GM18520 (cell line): ENCODE results near the gene EXD3.
"Not testable (repeated sequence)": the region's sequence is repeated elsewhere in the genome, so short reads cannot be mapped to it uniquely, and the experiment has no call there.

ENCODE experiments used
- ATAC-seq: cut with Tn5 transposase; IDR thresholded peaks from one replicate; pipeline ENCODE4 v1.9.1; 2021; ENCODE audit not compliant: unreplicated experiment

The EXD3 gene, protein sequence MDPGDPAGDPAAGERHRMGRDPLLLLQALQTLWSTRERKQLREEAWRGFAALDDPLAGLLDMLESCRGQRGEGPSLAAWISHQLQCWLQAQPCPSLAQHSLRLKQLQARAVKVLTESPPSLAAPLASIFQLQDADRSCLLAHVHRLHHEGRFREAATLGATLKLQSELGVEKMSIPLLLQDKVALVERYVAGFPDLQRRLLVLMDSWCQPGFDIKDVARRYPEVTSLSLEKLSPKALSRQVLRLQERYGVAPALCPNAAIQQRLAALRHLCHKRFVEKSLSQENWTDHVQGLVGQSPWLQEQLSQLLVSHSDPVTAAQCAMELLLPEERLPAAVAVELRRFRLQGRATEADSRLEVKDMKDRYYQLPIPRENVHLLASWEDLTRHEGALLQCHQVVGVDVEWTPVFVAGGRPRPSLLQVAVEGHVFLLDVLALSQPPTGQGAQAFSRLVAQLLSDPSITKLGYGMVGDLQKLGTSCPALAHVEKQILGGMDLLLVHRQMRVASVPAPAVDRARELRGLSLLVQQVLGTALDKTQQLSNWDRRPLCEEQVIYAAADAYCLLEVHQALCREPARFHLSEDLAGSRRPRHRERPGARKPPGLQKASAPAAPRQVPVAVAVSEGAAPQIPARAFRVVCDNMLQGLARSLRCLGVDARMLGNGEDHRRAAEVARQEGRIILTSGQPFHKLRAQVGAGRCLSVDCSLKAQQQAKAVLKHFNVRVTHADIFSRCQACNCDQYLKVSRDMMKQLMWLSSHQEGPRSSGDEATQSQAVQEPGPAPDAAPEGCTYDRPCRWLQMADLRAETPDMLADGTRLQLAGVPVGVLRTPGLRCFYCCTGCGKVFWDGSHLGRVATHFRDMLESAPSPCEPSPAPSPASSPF

GRCh38 chr9:137422604-137423513 is at the start of gene EXD3, which contains the start of gene NOXA1:
Gene EXD3 (minus strand): TSS chr9:137423162. CDS start chr9:137395357, 27,805 bp downstream.
Gene NOXA1 (plus strand): TSS chr9:137423393. CDS start chr9:137423530, 137 bp downstream.
- ATAC-seq: peak; percentile 78

DNA sequence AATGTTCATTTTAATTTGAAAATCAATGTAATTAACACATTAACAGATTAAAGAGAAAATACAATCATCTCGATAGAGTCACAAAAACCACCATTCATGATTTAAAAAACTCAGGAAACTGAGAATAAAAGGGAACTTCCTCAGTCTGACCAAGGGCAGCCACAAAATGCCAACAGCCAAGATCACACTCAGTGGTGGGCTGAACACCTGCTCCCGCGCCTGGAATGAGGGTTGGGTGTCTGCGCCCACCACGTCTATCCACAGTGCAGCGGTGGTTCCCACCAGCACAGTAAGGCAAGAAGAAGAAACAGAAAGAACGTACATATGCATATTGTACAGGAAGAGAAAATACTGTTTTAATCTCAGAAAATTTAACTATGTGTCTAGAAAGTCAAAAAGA is 47.8 kb upstream of the EXD3 start:
- ATAC-seq: no peak

DNA sequence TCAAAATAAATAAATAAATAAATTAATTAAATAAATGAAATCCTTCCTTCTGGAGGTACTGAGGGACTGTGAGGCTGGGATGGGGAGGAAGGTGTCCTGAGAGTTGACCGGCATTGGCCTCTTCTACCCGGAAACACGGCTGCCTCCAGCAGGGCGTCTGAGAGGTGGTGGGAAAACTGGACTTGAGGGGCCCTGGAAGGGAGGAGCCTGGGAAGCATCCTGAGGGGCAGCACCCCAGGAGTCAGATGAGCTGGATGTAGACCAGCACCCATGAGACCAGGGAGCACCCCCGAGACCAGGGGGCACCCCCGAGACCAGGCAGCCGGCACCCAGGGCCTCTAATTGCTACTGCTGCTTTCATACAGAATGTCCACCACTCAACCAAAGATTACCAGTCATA is 44.9 kb upstream of the EXD3 start:
- ATAC-seq: no peak

DNA sequence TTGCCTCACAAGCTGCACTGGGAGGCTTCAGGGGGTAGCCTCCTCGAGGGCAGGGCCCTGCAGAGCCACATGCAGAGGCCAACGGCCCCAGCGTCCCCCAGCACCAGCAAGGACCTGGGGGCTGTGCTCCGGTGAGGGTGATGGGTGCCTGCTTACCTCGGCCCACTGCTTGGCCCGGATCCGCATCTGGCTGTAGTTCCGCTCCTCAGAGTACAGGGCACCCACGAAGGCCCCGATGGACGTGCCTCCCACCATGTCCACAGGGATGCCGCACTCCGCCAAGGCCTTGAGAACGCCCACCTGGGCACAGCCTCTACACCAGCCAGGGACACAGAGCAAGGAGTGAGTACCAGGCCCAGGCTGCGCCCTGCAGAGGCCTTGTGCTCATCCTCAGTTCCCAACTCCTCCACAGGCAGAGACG is 44.2 kb upstream of the EXD3 start:
- no peak for ATAC-seq

GRCh38 chr9:137466389-137467085 is 43.6 kb upstream of the EXD3 start:
- ATAC-seq: not testable (repeated sequence)

- ATAC-seq: no peak
These were observed 42.9 kb upstream of the EXD3 start for GRCh38 chr9:137465720-137466388.

GRCh38 chr9:137465000-137465719 is 42.2 kb upstream of the EXD3 start:
- no peak for ATAC-seq

- ATAC-seq: no peak
These were observed 41.5 kb upstream of the EXD3 start for GRCh38 chr9:137464291-137464999.

GRCh38 chr9:137463931-137464290 is 40.9 kb upstream of the EXD3 start:
- ATAC-seq: no peak

DNA sequence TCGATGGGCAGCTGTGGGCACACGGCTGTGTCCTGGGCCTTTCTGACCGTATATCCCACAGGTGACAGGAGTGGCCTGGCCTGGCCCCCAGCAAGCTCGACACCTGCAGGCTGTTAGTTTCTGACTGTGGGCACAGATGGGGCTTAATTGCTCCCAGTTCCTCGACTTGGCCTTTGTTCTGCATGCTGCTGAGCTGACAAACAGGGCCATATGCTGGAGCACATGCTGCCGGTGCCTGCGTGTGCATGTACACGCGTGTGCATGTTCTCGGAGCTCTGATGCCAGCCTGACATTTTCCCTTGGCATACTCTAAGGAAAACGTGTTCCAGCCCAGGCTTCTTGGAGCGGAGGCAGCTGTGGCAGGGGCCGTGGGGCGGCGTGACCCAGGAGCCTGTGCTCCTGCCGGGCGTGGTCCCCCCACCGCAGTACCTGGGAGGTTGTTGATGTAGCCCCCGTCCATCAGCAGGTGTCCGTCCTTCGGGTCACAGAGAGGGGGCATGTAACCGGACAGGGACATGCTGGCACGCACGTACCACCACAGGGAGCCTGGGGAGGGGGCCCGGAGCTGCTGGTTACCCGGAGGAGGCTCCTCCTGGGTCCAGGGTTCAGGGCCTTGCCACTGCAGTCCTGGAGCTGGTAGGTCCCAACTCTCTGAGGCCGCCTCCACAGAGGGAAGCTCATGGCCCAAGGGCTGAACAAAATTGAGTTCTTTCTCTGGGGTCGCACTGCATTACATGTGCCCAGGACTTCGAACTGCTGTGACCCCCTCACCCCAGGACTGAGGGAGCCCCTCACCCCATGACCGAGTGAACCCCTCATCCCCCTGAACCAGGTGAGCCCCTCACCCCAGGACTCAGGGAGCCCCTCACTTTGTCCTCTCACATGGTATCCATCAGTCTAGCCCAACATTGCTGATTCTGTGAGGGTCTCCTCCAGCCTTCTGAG is 40.3 kb upstream of the EXD3 start:
- ATAC-seq: no peak

- no peak for ATAC-seq
These were observed 39.5 kb upstream of the EXD3 start for GRCh38 chr9:137462396-137462985.

DNA sequence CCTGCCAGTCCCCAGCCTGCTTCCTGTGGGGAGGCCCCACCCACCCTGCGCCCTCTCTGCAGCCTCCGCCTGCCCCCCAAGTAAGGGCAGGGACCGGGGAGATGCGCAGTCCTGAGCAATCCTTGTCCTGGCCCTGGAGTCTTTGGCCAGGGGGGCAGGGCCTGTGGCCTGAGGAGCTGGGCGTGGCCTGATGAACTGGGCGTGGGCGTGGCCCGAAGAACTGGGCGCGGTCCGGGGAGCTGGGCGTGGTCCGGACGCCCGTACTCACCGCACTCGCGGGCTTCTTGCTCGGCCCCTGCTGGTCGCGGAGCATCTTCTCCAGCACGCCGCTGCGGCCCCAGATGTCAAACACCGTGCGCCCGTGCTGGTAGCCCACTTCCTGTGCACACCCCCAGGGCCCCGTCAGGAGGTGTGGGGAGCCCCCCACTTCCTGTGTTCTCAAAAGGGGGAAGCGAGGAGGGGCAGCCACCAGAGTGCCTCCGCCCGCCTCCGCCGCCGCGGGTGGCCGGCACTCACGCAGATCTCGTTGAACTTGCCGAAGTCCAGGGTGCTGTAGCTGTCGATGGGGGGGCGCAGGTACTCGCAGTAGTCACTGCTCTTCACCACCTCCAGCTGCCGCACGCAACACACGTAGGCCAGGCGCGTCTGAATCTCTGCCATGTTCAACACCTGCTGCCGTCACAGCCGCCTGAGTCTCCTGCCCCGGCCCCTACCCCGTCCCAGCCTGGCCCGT is 38.9 kb upstream of the EXD3 start:
- no peak for ATAC-seq

DNA sequence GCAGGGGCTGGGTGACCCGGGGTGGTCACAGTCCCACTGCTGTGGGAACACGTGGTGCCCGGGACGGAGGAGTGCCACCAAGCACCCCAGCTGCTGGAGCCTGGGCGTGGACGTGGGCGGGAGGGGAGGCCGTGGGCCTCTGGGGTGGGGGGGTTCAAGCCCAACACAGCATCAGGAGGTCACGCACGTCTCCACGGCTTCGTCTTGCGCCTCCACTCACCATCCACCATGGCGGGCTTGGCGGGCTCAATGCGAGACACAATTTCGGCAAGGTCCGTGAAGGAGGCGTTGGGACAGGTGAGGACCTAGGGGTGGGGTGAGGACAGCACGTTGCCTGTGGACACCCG is 38.3 kb upstream of the EXD3 start:
- ATAC-seq: no peak

GRCh38 chr9:137460363-137461315 is 37.7 kb upstream of the EXD3 start:
- no peak for ATAC-seq

DNA sequence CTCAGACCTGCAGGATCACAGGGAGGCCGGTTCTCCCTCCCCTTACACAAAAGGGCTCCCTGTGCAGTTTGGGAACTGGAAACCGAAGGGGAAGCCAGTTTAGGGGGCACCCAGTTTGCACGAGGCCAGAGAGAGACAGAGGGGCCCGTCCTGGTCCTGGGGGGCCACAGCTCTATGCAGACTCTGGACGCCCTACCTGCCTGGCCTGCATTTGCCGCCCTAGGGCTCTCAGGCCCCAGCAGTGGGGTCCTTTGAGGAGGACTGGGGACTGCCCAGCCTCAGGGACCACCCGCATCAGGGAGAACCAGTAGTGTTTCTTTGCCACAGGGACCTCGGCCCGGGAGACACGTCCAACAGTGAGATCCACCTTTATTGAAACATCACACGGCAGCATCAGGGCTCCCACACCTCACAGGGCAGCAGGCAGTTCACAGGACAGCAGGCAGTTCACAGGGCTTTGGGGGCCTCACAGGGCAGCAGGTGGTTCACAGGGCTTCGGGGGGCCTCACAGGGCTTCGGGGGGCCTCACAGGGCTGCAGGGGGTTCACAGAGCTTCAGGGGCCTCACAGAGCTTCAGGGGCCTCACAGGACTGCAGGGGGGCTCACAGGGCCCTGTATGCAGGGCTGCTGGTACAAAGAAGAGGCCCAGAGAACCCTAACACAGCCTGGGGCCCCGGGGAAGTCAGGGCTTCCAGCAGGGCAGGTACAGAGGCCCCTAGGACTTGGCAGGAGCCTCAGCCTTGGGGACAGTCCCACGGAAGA is 36.8 kb upstream of the EXD3 start:
- no peak for ATAC-seq
